T follicular helper cell (primary cell): ENCODE results near the gene CCS.
"Not testable (repeated sequence)": the region's sequence is repeated elsewhere in the genome, so short reads cannot be mapped to it uniquely, and the experiment has no call there.

Experiments
- DNase-seq: peaks from one replicate; pipeline ENCODE4 v3.0.0-alpha.2; 2020; ENCODE audit warnings: low read depth
- total RNA-seq, 2 experiments: gene quantifications; one replicate each; lab custom pipeline; 2026; lab: John Stamatoyannopoulos, UW

The CCS gene, protein sequence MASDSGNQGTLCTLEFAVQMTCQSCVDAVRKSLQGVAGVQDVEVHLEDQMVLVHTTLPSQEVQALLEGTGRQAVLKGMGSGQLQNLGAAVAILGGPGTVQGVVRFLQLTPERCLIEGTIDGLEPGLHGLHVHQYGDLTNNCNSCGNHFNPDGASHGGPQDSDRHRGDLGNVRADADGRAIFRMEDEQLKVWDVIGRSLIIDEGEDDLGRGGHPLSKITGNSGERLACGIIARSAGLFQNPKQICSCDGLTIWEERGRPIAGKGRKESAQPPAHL
- 19.8 to 30.4 reads per million in 2 experiments for total RNA-seq

- DNase-seq = peak; percentile 98
These were observed at the start of gene CCS, which contains the start of gene CCDC87 for GRCh38 chr11:66592457-66593302. Gene CCS (plus strand): TSS chr11:66593185. CDS start chr11:66593262, 77 bp downstream. Gene CCDC87 (minus strand): TSS chr11:66593063. CDS start chr11:66593015, 48 bp downstream.

DNA sequence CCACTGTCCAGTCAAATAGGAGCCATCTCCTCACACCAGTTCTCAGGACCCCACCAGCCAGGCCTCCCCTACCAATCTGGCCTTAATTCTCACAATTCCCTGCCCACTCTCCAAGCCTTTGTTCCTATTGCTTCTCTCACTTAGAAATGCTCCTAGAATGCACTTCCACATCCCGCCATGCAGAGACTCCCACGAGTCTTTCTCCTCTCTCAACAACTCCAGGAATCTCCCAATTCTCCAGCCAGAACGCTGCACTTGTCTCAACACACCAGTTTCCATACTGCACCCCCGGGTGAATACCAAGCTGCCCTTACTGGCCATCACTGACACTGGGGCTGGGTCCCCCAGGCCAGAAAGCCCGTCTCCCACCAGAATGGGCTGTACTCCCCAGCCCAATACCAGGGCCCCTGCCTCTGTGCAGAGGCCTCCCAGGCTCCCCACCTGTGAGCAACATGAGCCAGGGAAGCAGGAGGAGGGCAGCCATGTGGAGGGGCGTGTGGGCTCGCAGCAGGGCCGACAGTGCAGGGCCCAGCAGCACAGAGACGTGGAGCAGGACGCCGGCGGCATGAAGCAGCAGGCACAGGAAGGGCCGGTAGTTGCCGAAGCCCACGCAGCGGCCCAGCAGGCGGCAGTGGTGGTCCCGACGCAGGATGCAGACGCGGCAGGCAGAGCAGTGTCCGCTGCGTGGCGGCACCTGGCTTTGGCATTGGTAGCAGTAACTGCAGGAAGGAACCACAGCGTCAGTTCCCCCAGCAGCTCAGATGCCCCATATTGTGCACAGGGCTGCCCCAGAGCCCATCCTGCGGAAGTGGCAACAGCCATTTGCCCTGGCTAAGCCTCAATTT is 49.5 kb upstream of the CCS start:
- DNase-seq = peak; percentile 35

DNA sequence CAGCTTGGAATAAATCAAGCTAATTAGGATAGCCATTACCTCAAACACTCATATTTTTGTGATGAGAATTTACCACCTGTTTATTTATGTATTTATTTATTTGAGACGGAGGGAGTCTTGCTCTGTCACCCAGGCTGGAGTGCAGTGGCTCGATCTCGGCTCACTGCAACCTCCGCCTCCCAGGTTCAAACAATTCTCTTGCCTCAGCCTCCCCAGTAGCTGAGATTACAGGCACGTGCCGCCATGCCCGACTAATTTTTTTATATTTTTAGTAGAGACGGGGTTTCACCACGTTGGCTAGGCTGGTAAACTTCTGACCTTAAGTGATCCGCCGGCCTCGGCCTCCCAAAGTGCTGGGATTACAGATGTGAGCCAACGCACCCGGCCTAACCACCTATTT is 48.0 kb upstream of the CCS start:
- not testable (repeated sequence) for DNase-seq

DNA sequence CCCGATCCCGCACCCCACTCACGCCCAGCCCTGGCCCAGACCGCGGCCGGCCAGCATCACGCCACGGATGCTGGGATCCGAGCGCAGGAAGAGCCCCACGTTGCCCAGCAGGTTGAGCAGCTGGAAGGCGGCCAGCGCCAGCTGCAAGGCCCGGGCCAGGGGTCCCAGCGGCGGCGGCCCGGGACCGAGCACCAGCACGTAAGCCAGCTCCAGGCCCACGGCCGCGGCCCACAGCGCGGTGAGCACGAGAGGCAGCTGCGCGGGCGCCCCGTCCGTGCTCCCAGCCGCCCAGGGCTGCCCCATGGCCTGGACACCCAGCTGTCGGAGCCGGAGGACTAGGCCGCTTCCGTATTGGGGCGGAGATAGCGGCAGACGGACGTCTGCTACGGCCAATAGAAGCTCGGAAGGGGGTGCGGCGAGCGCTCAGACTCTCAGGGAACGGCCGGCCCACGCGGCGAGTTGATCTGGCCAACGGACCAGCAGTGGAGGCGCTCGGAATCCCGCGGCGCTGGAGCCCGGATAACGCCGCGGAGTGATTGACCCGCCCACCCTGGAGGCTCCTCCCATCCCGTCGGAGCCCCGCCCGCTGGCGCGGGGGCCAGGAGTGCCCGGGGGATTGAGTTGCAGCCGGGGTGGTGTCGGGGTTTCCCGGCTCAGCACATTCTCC is 47.2 kb upstream of the CCS start, which contains the start of gene ZDHHC24:
TSS of gene ZDHHC24 (minus strand) at position 348 of the 667 bp plus-strand sequence. CDS start at position 303, 45 bp downstream.
- peak; percentile 73 for DNase-seq

DNA sequence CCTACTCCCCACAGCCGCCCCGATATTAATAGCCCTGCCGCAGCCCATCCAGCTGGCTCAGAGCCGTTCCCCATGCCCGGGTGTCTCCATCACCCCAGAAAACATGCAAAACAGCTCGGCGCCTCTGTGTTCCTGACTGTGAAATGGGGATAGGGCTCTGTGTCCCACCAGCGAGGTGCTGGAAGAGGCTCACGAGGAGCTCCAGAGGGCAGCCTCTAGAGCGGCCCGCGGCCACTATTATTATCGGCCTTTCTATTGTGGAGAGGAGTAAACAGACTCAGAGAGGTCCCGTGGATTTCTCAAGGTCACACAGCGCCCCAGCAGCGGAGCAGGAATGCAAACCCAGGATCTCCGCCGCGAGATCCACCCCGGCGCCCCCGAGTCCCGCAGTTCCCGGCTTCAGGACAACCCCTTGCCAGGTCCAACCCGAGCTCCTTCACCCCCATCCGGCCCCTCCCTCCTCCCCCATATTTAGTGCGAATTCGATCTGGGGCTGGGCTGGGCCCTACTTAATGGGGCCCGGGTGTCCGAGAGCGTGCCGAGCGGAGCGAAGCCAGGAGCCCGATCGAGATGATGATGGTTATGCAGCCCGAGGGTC is 46.5 kb upstream of the CCS start, which contains the start of gene ACTN3:
TSS of gene ACTN3 (plus strand) at position 536 of the 598 bp plus-strand sequence. CDS start at position 571, 35 bp downstream.
- DNase-seq = no peak

- no peak for DNase-seq
These were observed 45.9 kb upstream of the CCS start for GRCh38 chr11:66546966-66547661.

GRCh38 chr11:66547662-66548009 is 45.3 kb upstream of the CCS start:
- DNase-seq = no peak

- no peak for DNase-seq
These were observed 44.9 kb upstream of the CCS start for GRCh38 chr11:66548041-66548440.

DNA sequence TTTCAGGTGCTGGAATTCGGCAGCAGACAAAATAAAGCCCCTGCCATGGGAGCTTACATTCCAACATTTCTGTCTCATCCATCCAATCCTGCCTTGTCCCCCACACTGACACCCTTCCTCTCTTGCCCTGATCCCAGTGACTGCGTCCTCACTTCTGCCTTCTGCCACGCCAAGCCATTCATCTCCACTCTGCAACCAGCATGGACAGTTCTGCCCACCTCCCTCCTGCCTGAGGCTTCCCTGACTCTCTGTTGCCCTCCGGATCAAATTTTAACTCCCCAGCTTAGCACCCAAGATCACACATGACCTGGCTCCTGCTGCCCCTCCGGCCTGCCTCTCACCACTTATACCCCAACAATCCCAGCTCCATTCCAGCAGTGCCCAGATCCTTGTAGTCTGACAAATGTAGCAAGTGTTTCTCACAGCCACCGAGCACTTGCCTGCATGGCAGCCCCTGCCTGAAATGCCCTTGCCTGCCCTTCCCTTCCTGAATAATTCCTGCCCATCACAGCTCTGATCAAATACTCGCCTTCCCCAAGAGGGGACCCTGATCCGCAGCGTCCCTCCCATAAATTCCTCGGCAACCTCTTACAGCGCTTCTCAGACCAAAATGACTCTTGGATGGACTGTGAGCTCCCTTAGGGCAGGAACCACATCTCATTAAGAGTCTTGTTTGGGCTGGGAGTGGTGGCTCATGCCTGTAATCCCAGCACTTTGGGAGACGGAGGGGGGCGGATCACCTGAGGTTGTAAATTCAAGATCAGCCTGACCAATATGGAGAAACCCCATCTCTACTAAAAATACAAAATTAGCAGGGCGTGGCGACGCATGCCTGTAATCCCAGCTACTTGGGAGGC is 44.0 kb upstream of the CCS start:
- no peak for DNase-seq

- no peak for DNase-seq
These were observed 43.3 kb upstream of the CCS start for GRCh38 chr11:66549696-66550095.

- no peak for DNase-seq
These were observed 42.1 kb upstream of the CCS start for GRCh38 chr11:66550887-66551286.

DNA sequence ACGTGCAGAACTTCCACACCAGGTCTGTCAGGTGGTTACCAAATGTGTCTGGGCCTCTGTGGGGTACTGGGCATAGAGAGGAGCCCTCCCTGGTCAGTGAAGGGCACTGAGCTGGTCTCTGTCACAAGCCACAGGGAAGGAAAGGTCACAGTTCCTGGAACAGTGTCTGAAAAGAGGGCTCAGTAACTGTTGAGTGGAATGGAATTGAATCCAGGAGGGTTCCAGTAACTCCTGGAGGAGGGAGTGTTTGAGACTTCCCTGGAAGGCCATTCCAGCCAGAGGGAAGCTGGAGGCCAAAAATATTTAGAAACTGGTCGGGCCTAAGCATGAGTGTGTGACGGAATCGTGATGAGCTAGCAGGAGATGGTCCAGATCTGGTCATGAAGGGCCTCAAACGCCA is 38.4 kb upstream of the CCS start:
- no peak for DNase-seq

- no peak for DNase-seq
These were observed 37.6 kb upstream of the CCS start for GRCh38 chr11:66555416-66555815.

- DNase-seq = no peak
These were observed 36.9 kb upstream of the CCS start for GRCh38 chr11:66556086-66556485.

DNA sequence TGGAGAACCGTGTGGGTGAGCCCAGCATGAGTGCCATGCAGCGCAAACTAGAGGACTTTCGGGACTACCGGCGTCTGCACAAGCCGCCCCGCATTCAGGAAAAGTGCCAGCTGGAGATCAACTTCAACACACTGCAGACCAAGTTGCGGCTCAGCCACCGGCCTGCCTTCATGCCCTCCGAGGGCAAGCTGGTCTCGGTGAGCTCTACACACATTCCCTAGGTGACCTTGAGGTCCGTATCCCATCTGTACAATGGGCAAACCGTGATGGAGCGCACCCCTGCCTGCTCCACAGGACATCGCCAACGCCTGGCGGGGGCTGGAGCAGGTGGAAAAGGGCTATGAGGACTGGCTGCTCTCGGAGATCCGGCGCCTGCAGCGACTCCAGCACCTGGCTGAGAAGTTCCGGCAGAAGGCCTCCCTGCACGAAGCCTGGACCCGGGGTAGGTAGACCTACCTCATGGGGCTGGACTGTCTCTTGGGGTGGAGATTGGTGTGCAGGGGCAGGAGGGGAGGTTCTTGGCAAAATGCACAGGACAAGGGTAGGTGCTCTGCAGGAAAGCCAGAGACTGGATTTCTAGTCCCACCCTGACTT is 35.2 kb upstream of the CCS start:
- no peak for DNase-seq

GRCh38 chr11:66559142-66559865 is 33.7 kb upstream of the CCS start:
- DNase-seq = peak; percentile 20

- DNase-seq = no peak
These were observed 32.9 kb upstream of the CCS start for GRCh38 chr11:66559866-66560676.
